ENCODE measurements around the gene AKNA.

- no peak for TF ChIP-seq CTCF (IDR thresholded peaks at IDR 0.05)
- no peak for TF ChIP-seq POLR2A (IDR thresholded peaks at IDR 0.05)
- peak; percentile 33 to 50 (median 33) for TF ChIP-seq POLR2AphosphoS5 (IDR thresholded peaks at IDR 0.05)
- no peak for TF ChIP-seq EP300 (IDR thresholded peaks at IDR 0.05; ENCODE audit: low read depth)
Observed at GRCh38 chr9:114348906-114349482, 38.8 kb downstream of the AKNA start.
